Aorta (tissue), 5 donors: ENCODE data around the gene SAMD14. TPM values are rescaled to one million over a fixed set of nuclear protein-coding genes. Genes with fewer than 3 reads are reported as not detected.

ENCODE experiments used
- ATAC-seq: fragments of 200-7000 bp; cut with Tn5 transposase; one replicate; pipeline ENCODE4 v1.9.1; 2022; ENCODE audit warnings: moderate library complexity; ENCODE audit not compliant: low FRiP score
- DNase-seq, 2 donors: peaks; one replicate each; pipeline ENCODE4 v3.0.0-alpha.2; 2020
- H3K27ac ChIP-seq, 2 donors: one replicate each; pipeline ENCODE4 v1.5.1; 2013; ENCODE audit warnings: low read length in 2 of 2, mild to moderate bottlenecking in 2 of 2, moderate library complexity in 2 of 2, control low read depth in 1 of 2, inconsistent platforms in 1 of 2, low read depth in 1 of 2
- H3K27me3 ChIP-seq, 2 donors: one replicate each; pipeline ENCODE4 v1.6.1; 2013; ENCODE audit warnings: control low read depth in 1 of 2, low read length in 1 of 2, mild to moderate bottlenecking in 1 of 2, moderate library complexity in 1 of 2; ENCODE audit not compliant: insufficient read depth in 2 of 2, control insufficient read depth in 1 of 2
- H3K36me3 ChIP-seq, 2 donors: one replicate each; pipeline ENCODE4 v1.6.1; 2013; ENCODE audit warnings: control low read depth in 1 of 2, low read length in 1 of 2, mild to moderate bottlenecking in 1 of 2; ENCODE audit not compliant: insufficient read depth in 2 of 2, control insufficient read depth in 1 of 2
- H3K4me1 ChIP-seq, 2 donors: one replicate each; pipeline ENCODE4 v1.6.1; 2013; ENCODE audit warnings: low read length in 2 of 2, control low read depth in 1 of 2, mild to moderate bottlenecking in 1 of 2, moderate library complexity in 1 of 2; ENCODE audit not compliant: insufficient read depth in 2 of 2, control insufficient read depth in 1 of 2
- H3K4me3 ChIP-seq, 2 donors: one replicate each; pipeline ENCODE4 v1.5.1; 2013; ENCODE audit warnings: low read length in 2 of 2, control low read depth in 1 of 2, mild to moderate bottlenecking in 1 of 2
- H3K9me3 ChIP-seq: one replicate; pipeline ENCODE4 v1.6.1; 2013; ENCODE audit warnings: mild to moderate bottlenecking, low read length; ENCODE audit not compliant: control insufficient read depth
- WGBS, 2 donors: extraction: QIAGEN DNeasy Blood & Tissue Kit; methylation state at CpG; one replicate each; pipeline ENCODE4 v1.1.7; 2013; 5-methylcytosine and 5-hydroxymethylcytosine counted together
- intact Hi-C, 2 donors: fragments of 100-400 bp; cut with DNase I; formaldehyde crosslinking; loops; one replicate each; pipeline versions ENCODE4 v1.14.2 to v1.15.0; 2022
- polyA plus RNA-seq, 2 donors: library from polyadenylated mRNA; stranded (reverse); fragments of 200-250 nt; gene quantifications; one replicate each; pipeline ENCODE4 v1.2.3, GENCODE V29; 2013
- total RNA-seq, 2 donors: library from RNA; stranded (reverse); fragmentation: NEBNext Ultra II Directional; extraction: Animal tissue kit (Norgen Biotek cat#: 25700); gene quantifications; one replicate each; pipeline ENCODE4 v1.2.1, GENCODE V29; 2021
- donor health status: healthy with polysubstance abuse.
- donor health status: Bipolar disorder and iron deficiency.
- donor health status: DM: no; HTN: no; CAD: no.
- donor health status: DM: no; HTN: no; CAD: no.
- donor health status: DM: yes; HTN: yes; CAD: no.

SAMD14 gene
- total and polyA plus RNA-seq, 4 donors: 2.5 to 12.6 (median 6.6) TPM

GRCh38 chr17:50096092-50096491 lies 33.9 kb downstream of the SAMD14 start:
- Histone ChIP-seq H3K27ac (peak overlapping the region in 1 of 2 donors; percentile 55), H3K4me3 (peak overlapping the region; percentile 74 to 81), H3K9me3 (no peaks in the 10 kb centered on the region), H3K27me3 (no peaks in the 10 kb centered on the region), H3K4me1 (no peaks in the 10 kb centered on the region), H3K36me3 (no peaks in the 10 kb centered on the region)
- intact Hi-C loops: loop anchor here in 1 of 2 donors (1.0 to 5.0 kb wide), 2 partner anchors 51 to 194 kb away; no protein-coding TSS in a partner anchor
- DNase-seq (peak in 1 of 2 donors; percentile 50), ATAC-seq (no peak)
- WGBS, 2 donors: 2 to 3% methylated on average over 6 of the region's 6 CpGs

- no peaks in the 10 kb centered on the region for H3K27me3 ChIP-seq
- H3K9me3 ChIP-seq: no peaks in the 10 kb centered on the region
- peak overlapping the region; percentile 74 to 81 for H3K4me3 ChIP-seq
- 1 to 2% methylated on average over 12 of the region's 12 CpGs for WGBS, 2 donors
- intact Hi-C loops: loop anchor here in 1 of 2 donors (1.0 to 5.0 kb wide), 2 partner anchors 52 to 195 kb away; no protein-coding TSS in a partner anchor
- no peaks in the 10 kb centered on the region for H3K36me3 ChIP-seq
- DNase-seq (peak in 1 of 2 donors; percentile 47), ATAC-seq (no peak)
- no peaks in the 10 kb centered on the region for H3K4me1 ChIP-seq
- H3K27ac ChIP-seq: peak overlapping the region in 1 of 2 donors; percentile 55
These were observed 34.3 kb downstream of the SAMD14 start for GRCh38 chr17:50095626-50096037.

- DNase-seq (peak; percentile 98), ATAC-seq (peak; percentile 97)
- intact Hi-C loops: loop anchor here (5.0 kb wide), 2 partner anchors 52 to 202 kb away; no protein-coding TSS in a partner anchor
- no peaks in the 10 kb centered on the region for H3K27me3 ChIP-seq
- H3K9me3 ChIP-seq: no peaks in the 10 kb centered on the region
- H3K4me1 ChIP-seq: no peaks in the 10 kb centered on the region
- H3K27ac ChIP-seq: peak within 1 kb of the TSS in 1 of 2 donors; percentile 55
- 0 to 1% methylated on average over 68 of the region's 68 CpGs for WGBS, 2 donors
- no peaks in the 10 kb centered on the region for H3K36me3 ChIP-seq
- peak within 1 kb of the TSS; percentile 74 to 81 for H3K4me3 ChIP-seq
These were observed 35.0 kb downstream of the SAMD14 start, which contains the start of gene PDK2 for GRCh38 chr17:50094753-50095619. Gene PDK2 (plus strand): TSS chr17:50095351. CDS start chr17:50095436, 85 bp downstream.

GRCh38 chr17:50094243-50094752 lies 35.7 kb downstream of the SAMD14 start:
- H3K27me3 ChIP-seq: no peaks in the 10 kb centered on the region
- no peaks in the 10 kb centered on the region for H3K4me1 ChIP-seq
- no peaks in the 10 kb centered on the region for H3K9me3 ChIP-seq
- peak; percentile 92 for ATAC-seq
- peak overlapping the region in 1 of 2 donors; percentile 15 for H3K27ac ChIP-seq
- peaks cover 0 to 1% of the 10 kb centered on the region in 2 donors for H3K36me3 ChIP-seq
- intact Hi-C loops: loop anchor here in 1 of 2 donors (5.0 kb wide), 1 partner anchor 203 kb away; no protein-coding TSS in a partner anchor
- 0 to 1% methylated on average over 21 of the region's 21 CpGs for WGBS, 2 donors
- peak; percentile 93 to 98 for DNase-seq
- H3K4me3 ChIP-seq: peak overlapping the region; percentile 23

GRCh38 chr17:50093807-50094206 lies 36.2 kb downstream of the SAMD14 start:
- ATAC-seq (no peak), DNase-seq (no peak)
- Histone ChIP-seq H3K27ac (no peak overlapping the region), H3K4me1 (no peaks in the 10 kb centered on the region), H3K4me3 (no peak overlapping the region), H3K27me3 (no peaks in the 10 kb centered on the region), H3K9me3 (no peaks in the 10 kb centered on the region), H3K36me3 (peaks cover 0 to 5% of the 10 kb centered on the region in 2 donors)
- 11% methylated on average over 3 of the region's 3 CpGs for WGBS, 2 donors
- intact Hi-C loops: loop anchor here in 1 of 2 donors (5.0 kb wide), 1 partner anchor 203 kb away; no protein-coding TSS in a partner anchor

GRCh38 chr17:50093246-50093645 lies 36.7 kb downstream of the SAMD14 start:
- no peak for ATAC-seq
- intact Hi-C loops: loop anchor here in 1 of 2 donors (5.0 kb wide), 1 partner anchor 204 kb away; no protein-coding TSS in a partner anchor

GRCh38 chr17:50091918-50092285 lies 38.1 kb downstream of the SAMD14 start:
- Histone ChIP-seq H3K27me3 (no peaks in the 10 kb centered on the region), H3K36me3 (peaks cover 0 to 7% of the 10 kb centered on the region in 2 donors), H3K27ac (no peak overlapping the region), H3K4me3 (no peak overlapping the region), H3K9me3 (no peaks in the 10 kb centered on the region), H3K4me1 (no peaks in the 10 kb centered on the region)
- 49 to 73% methylated on average over 2 of the region's 2 CpGs for WGBS, 2 donors
- intact Hi-C loops: loop anchor here in 1 of 2 donors (5.0 kb wide), 1 partner anchor 205 kb away; no protein-coding TSS in a partner anchor
- DNase-seq: no peak
- no peak for ATAC-seq

More at GRCh38 chr17:50093246-50093645, 36.7 kb downstream of the SAMD14 start:
- H3K36me3 ChIP-seq: peaks cover 0 to 7% of the 10 kb centered on the region in 2 donors
- H3K4me1 ChIP-seq: no peaks in the 10 kb centered on the region
- 89 to 90% methylated on average over 3 of the region's 3 CpGs for WGBS, 2 donors
- no peak overlapping the region for H3K4me3 ChIP-seq
- no peak overlapping the region for H3K27ac ChIP-seq
- H3K27me3 ChIP-seq: no peaks in the 10 kb centered on the region
- H3K9me3 ChIP-seq: no peaks in the 10 kb centered on the region
- no peak for DNase-seq
